ENCODE measurements around the gene PRKAG2.

DNA sequence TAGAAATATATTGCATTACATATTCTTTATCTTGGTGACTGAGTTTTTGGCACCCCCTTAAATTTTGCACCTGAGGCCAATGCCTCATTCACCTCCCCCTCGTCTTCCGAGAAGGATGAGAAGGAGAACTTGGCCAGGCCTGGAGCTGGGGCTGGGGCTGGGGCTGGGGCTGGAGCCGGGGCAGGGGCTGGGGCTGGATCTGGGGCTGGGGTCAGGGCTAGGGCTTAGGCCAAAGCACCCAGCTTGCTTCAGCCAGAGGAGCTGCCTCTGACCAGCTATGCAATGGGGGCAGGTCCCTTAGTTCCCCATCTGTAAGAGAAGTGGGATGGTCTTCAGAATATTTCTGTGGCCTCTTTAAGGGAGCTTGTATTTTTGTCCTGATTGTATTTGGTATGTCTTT is 3.8 kb upstream of the PRKAG2 start:
- TF ChIP-seq, protein P1, sequence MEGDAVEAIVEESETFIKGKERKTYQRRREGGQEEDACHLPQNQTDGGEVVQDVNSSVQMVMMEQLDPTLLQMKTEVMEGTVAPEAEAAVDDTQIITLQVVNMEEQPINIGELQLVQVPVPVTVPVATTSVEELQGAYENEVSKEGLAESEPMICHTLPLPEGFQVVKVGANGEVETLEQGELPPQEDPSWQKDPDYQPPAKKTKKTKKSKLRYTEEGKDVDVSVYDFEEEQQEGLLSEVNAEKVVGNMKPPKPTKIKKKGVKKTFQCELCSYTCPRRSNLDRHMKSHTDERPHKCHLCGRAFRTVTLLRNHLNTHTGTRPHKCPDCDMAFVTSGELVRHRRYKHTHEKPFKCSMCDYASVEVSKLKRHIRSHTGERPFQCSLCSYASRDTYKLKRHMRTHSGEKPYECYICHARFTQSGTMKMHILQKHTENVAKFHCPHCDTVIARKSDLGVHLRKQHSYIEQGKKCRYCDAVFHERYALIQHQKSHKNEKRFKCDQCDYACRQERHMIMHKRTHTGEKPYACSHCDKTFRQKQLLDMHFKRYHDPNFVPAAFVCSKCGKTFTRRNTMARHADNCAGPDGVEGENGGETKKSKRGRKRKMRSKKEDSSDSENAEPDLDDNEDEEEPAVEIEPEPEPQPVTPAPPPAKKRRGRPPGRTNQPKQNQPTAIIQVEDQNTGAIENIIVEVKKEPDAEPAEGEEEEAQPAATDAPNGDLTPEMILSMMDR (conservative IDR thresholded peaks at IDR 0.05; ENCODE audit: low read depth, low read length), result no peak
- no peak for TF ChIP-seq EZH2 (IDR thresholded peaks at IDR 0.05; ENCODE audit: low read length, unreplicated experiment)

All from PC-3 (cell line).